Endodermal cell (in vitro differentiated cells): ENCODE measurements around the gene CCDC43. TPM values are rescaled to one million over a fixed set of nuclear protein-coding genes. Genes with fewer than 3 reads are reported as not detected.

Source experiments
- DNase-seq: peaks from one replicate; pipeline ENCODE4 v3.0.0-alpha.2; 2017
- H3K27ac ChIP-seq: 2 replicates; pipeline ENCODE4 v1.5.1; 2013; ENCODE audit warnings: mild to moderate bottlenecking, low read depth, low read length, moderate library complexity
- H3K27me3 ChIP-seq: 2 replicates; pipeline ENCODE4 v1.6.1; 2013; ENCODE audit warnings: mild to moderate bottlenecking, low read length, moderate library complexity; ENCODE audit not compliant: insufficient read depth, control insufficient read depth, poor library complexity, severe bottlenecking
- H3K36me3 ChIP-seq: 2 replicates; pipeline ENCODE4 v1.7.0; 2013; ENCODE audit warnings: mild to moderate bottlenecking, low read length, moderate library complexity; ENCODE audit not compliant: control insufficient read depth, insufficient read depth
- H3K4me1 ChIP-seq: one replicate; pipeline ENCODE4 v1.7.0; 2013; ENCODE audit warnings: low read length; ENCODE audit not compliant: control insufficient read depth, insufficient read depth
- H3K4me3 ChIP-seq: 2 replicates; pipeline ENCODE4 v1.5.1; 2013; ENCODE audit warnings: mild to moderate bottlenecking, low read length, moderate library complexity
- H3K9ac ChIP-seq: 2 replicates; pipeline ENCODE4 v1.6.1; 2013; ENCODE audit warnings: mild to moderate bottlenecking, low read length, moderate library complexity; ENCODE audit not compliant: poor library complexity, severe bottlenecking; ENCODE audit errors: extremely low read depth
- H3K9me3 ChIP-seq: 2 replicates; pipeline ENCODE4 v1.6.1; 2013; ENCODE audit warnings: mild to moderate bottlenecking, low read length, moderate library complexity; ENCODE audit not compliant: control insufficient read depth
- H3K27ac Mint-ChIP-seq: 2 replicates; pipeline ENCODE4 v1.8.0; 2020; ENCODE audit warnings: mixed read lengths
- H3K27me3 Mint-ChIP-seq: 2 replicates; pipeline ENCODE4 v1.8.0; 2021; ENCODE audit warnings: mild to moderate bottlenecking, mixed read lengths; ENCODE audit not compliant: insufficient read depth
- H3K36me3 Mint-ChIP-seq: 2 replicates; pipeline ENCODE4 v1.8.0; 2020; ENCODE audit warnings: low read depth, mixed read lengths
- H3K4me1 Mint-ChIP-seq: 2 replicates; pipeline ENCODE4 v1.8.0; 2020; ENCODE audit warnings: mixed read lengths
- H3K4me3 Mint-ChIP-seq: 2 replicates; pipeline ENCODE4 v1.8.0; 2020; ENCODE audit warnings: mild to moderate bottlenecking, moderate library complexity, mixed read lengths
- H3K9me3 Mint-ChIP-seq: 2 replicates; pipeline ENCODE4 v1.8.0; 2020; ENCODE audit warnings: mild to moderate bottlenecking, mixed read lengths
- CTCF ChIP-seq: fragments of 200-600 bp; sonication (generic); conservative IDR thresholded peaks from 2 replicates; pipeline ENCODE4 v1.5.0; 2021; ENCODE audit warnings: antibody characterized with exemption, mild to moderate bottlenecking
- WGBS, 2 experiments: methylation state at CpG; one replicate each; pipeline versions ENCODE4 v1.1.5 to v1.1.7; 2013; ENCODE audit warnings: missing lambda C conversion rate in 2 of 2, mixed read lengths in 1 of 2; ENCODE audit not compliant: insufficient coverage in 1 of 2, insufficient read length in 1 of 2; 5-methylcytosine and 5-hydroxymethylcytosine counted together
- total RNA-seq, 2 donors: library from RNA; stranded (reverse); fragmentation: NEBNext Ultra II Directional in 1 of 2; extraction: Animal tissue kit (Norgen Biotek cat#: 25700) in 1 of 2; gene quantifications; 2 replicates in 1 of 2; 3 replicates in 1 of 2; pipeline ENCODE4 v1.2.1, GENCODE V29; 2021

The CCDC43 gene
- total RNA-seq, 2 donors from 2014 or later, result 35.7 to 38.1 TPM

DNA sequence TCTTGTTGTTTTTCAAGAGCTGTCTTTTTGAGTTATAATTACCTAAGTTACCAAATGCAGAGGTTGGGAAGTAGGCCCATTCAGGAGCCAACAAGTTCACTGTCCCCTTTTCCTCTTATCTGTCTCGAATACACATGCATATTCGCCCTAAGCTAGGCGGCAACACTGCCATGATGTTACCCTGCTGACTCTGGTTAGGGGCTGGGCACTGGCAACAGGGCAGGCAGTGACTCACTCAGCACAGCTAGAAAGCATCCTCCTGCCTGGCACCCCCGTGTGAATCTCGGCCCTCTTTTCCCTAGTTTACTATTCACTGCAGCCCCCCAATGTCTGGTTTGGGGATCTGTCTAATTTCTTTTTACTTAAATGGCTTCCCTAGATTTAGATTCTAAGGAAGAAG lies 32.7 kb upstream of the CCDC43 start:
- Mint-ChIP-seq H3K4me3 (no peak overlapping the region), H3K4me1 (peaks cover 3% of the 10 kb centered on the region), H3K9me3 (peaks cover 4% of the 10 kb centered on the region), H3K27me3 (no peaks in the 10 kb centered on the region), H3K27ac (peak overlapping the region; percentile 56), H3K36me3 (peaks cover 53% of the 10 kb centered on the region)
- no peaks in the 10 kb centered on the region for H3K4me1 ChIP-seq
- peak; percentile 53 for DNase-seq
- H3K4me3 ChIP-seq, result no peak overlapping the region
- H3K9ac ChIP-seq, result no peak overlapping the region
- H3K36me3 ChIP-seq, result peaks cover 63% of the 10 kb centered on the region
- 90 to 95% methylated on average over 4 to 5 of the region's 5 CpGs for WGBS, 2 experiments
- H3K27ac ChIP-seq, result no peak overlapping the region
- H3K9me3 ChIP-seq, result peaks cover 8% of the 10 kb centered on the region
- no peak for TF ChIP-seq CTCF
- no peaks in the 10 kb centered on the region for H3K27me3 ChIP-seq

GRCh38 chr17:44719444-44719843 lies 29.9 kb upstream of the CCDC43 start:
- Histone ChIP-seq H3K9me3 (peaks cover 8% of the 10 kb centered on the region), H3K36me3 (peaks cover 52% of the 10 kb centered on the region), H3K4me1 (no peaks in the 10 kb centered on the region), H3K9ac (no peak overlapping the region), H3K4me3 (no peak overlapping the region), H3K27ac (no peak overlapping the region), H3K27me3 (no peaks in the 10 kb centered on the region)
- peaks cover 60% of the 10 kb centered on the region for H3K36me3 Mint-ChIP-seq
- H3K27ac Mint-ChIP-seq, result no peak overlapping the region
- peaks cover 15% of the 10 kb centered on the region for H3K4me1 Mint-ChIP-seq
- TF ChIP-seq CTCF, result no peak
- WGBS, 2 experiments, result 88 to 100% methylated on average over 1 of the region's 1 CpG
- H3K4me3 Mint-ChIP-seq, result no peak overlapping the region
- H3K27me3 Mint-ChIP-seq, result no peaks in the 10 kb centered on the region
- no peak for DNase-seq
- H3K9me3 Mint-ChIP-seq, result peaks cover 4% of the 10 kb centered on the region

DNA sequence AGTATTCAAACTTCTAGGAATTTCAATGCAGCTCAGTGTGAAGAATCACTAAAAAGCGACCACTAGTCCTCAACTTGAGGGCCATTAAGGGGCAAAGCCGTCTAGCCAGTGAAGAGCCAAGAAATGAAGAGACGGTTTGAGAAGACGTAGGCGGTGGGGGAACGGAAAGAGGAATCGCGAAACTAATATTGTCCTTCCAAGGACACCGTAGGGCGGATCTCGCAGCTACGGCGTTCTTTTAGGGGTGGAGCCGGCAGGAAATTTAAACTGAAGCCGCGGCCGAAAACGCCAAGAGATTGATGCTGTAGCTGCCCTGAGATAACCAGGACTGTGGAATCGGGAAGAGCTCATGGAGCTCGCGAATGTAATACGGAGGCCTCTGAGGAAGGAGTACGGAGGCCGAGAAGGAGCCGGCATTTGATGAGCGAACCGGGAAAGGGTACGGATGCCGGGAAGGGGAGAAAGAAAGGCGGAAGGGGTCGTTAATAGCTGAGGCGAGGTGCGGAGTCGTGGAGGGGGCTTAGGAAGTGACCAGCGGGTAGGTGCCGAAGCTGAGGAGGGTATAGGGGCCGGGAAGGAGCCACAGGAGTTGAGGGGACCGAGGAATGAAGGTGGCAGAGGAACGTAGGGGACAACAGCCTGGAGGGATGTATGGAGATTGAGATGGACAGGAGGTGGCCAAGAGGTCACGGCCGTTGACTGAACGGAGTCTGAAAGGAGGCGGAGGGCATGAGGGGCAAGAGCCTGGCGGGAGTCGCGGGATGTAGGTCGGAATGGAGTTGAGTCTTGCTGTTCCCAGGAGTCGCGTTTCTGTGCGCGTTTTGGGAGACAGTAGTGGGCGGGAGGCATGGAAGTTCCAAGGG lies 19.1 kb upstream of the CCDC43 start, which contains the start of gene DBF4B:
DBF4B (plus strand) TSS at position 265 of the 863 bp plus-strand sequence; CDS start at position 421, 156 bp downstream.
- no peak for TF ChIP-seq CTCF
- Histone ChIP-seq H3K27ac (peak within 1 kb of the TSS; percentile 61), H3K9ac (peak within 1 kb of the TSS; percentile 66), H3K27me3 (peaks cover 8% of the 10 kb centered on the region), H3K4me3 (peak within 1 kb of the TSS; percentile 100), H3K9me3 (no peaks in the 10 kb centered on the region), H3K36me3 (peaks cover 8% of the 10 kb centered on the region), H3K4me1 (no peaks in the 10 kb centered on the region)
- H3K9me3 Mint-ChIP-seq, result no peaks in the 10 kb centered on the region
- H3K4me3 Mint-ChIP-seq, result no peak within 1 kb of the TSS
- WGBS, 2 experiments, result 0% methylated on average over 28 to 52 of the region's 52 CpGs
- peaks cover 2% of the 10 kb centered on the region for H3K4me1 Mint-ChIP-seq
- peak; percentile 96 for DNase-seq
- no peak within 1 kb of the TSS for H3K27ac Mint-ChIP-seq
- peaks cover 13% of the 10 kb centered on the region for H3K27me3 Mint-ChIP-seq
- peaks cover 8% of the 10 kb centered on the region for H3K36me3 Mint-ChIP-seq
